Measurements from ENCODE around the gene ZDHHC22. TPM values are rescaled to one million over a fixed set of nuclear protein-coding genes. Genes with fewer than 3 reads are reported as not detected.
A peak's percentile ranks its signal among the peaks of the same experiment; 100 is the strongest.

The ZDHHC22 gene
- total RNA-seq, 1 donor from 2014 or later = 0.14 TPM

GRCh38 chr14:77094672-77095284 lies 46.8 kb downstream of the ZDHHC22 start:
- Mint-ChIP-seq H3K9me3 (ENCODE audit: low read depth) (peaks cover 10% of the 10 kb centered on the region), H3K36me3 (ENCODE audit: insufficient read depth) (peaks cover 5% of the 10 kb centered on the region), H3K27ac (peak overlapping the region; percentile 87), H3K27me3 (no peaks in the 10 kb centered on the region), H3K4me3 (ENCODE audit: low read depth) (peak overlapping the region; percentile 48), H3K4me1 (ENCODE audit: low read depth) (peaks cover 33% of the 10 kb centered on the region)
- DNase-seq (ENCODE audit: low spot score, unreplicated experiment) = peak; percentile 71
- TF ChIP-seq CTCF (IDR thresholded peaks at IDR 0.05; ENCODE audit: unreplicated experiment) = peak; percentile 85

GRCh38 chr14:77092676-77093075 lies 48.9 kb downstream of the ZDHHC22 start:
- TF ChIP-seq CTCF (IDR thresholded peaks at IDR 0.05; ENCODE audit: unreplicated experiment) = no peak
- no peak overlapping the region for H3K4me3 Mint-ChIP-seq (ENCODE audit: low read depth)
- H3K9me3 Mint-ChIP-seq (ENCODE audit: low read depth) = peaks cover 11% of the 10 kb centered on the region
- H3K4me1 Mint-ChIP-seq (ENCODE audit: low read depth) = peaks cover 38% of the 10 kb centered on the region
- DNase-seq (ENCODE audit: low spot score, unreplicated experiment) = no peak
- H3K27me3 Mint-ChIP-seq = no peaks in the 10 kb centered on the region
- H3K36me3 Mint-ChIP-seq (ENCODE audit: insufficient read depth) = peaks cover 5% of the 10 kb centered on the region
- no peak overlapping the region for H3K27ac Mint-ChIP-seq

DNA sequence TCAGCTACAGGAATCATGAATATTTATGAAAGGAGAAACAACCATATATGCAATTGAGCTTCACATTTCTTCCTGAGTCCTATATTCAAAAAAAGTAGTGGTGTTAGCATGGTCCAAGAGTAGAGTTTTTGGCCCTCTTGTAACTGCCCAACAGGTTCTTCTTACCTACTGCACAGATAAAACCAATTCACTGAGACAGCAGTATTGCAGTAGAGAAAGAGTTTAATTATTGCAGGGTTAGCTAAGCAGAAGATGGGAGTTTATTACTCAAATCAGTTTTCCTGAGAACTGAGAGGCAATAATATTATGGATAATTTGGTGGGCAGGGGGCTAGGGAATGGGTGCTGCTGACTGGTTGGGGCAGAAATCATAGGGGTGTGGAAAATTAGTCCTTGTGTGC lies 50.1 kb downstream of the ZDHHC22 start:
- H3K36me3 Mint-ChIP-seq (ENCODE audit: insufficient read depth) = peaks cover 5% of the 10 kb centered on the region
- DNase-seq (ENCODE audit: low spot score, unreplicated experiment) = no peak
- H3K4me3 Mint-ChIP-seq (ENCODE audit: low read depth) = no peak overlapping the region
- H3K9me3 Mint-ChIP-seq (ENCODE audit: low read depth) = peaks cover 11% of the 10 kb centered on the region
- no peak for TF ChIP-seq CTCF (IDR thresholded peaks at IDR 0.05; ENCODE audit: unreplicated experiment)
- H3K27ac Mint-ChIP-seq = no peak overlapping the region
- no peaks in the 10 kb centered on the region for H3K27me3 Mint-ChIP-seq
- H3K4me1 Mint-ChIP-seq (ENCODE audit: low read depth) = peaks cover 39% of the 10 kb centered on the region

DNA sequence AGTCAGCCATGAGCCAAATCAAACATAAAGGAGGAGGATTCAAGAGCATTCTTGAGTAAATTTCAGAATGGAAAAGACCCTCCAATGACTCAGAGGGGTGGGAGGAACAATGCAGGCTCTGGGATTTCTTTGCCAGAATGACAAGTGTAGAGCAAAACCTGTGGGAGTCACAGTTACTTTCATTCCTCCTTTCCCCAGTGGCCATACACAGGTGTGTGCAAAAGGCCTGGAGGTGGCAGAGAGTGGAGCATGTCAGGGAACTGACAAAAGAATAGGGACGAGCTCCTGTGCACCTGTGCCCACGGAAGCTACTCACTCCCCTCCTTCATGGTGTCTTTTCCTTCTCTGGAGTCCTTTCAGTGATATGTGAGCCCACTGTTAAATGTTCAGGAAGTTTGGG lies 52.9 kb downstream of the ZDHHC22 start:
- no peak for DNase-seq (ENCODE audit: low spot score, unreplicated experiment)
- no peak for TF ChIP-seq CTCF (IDR thresholded peaks at IDR 0.05; ENCODE audit: unreplicated experiment)
- Mint-ChIP-seq H3K4me3 (ENCODE audit: low read depth) (no peak overlapping the region), H3K36me3 (ENCODE audit: insufficient read depth) (peaks cover 5% of the 10 kb centered on the region), H3K9me3 (ENCODE audit: low read depth) (peaks cover 11% of the 10 kb centered on the region), H3K27me3 (no peaks in the 10 kb centered on the region), H3K4me1 (ENCODE audit: low read depth) (peaks cover 45% of the 10 kb centered on the region), H3K27ac (peak overlapping the region; percentile 99)

GRCh38 chr14:77088219-77088618 lies 53.4 kb downstream of the ZDHHC22 start:
- peak overlapping the region; percentile 99 for H3K27ac Mint-ChIP-seq
- peaks cover 44% of the 10 kb centered on the region for H3K4me1 Mint-ChIP-seq (ENCODE audit: low read depth)
- no peak overlapping the region for H3K4me3 Mint-ChIP-seq (ENCODE audit: low read depth)
- peak; percentile 23 for DNase-seq (ENCODE audit: low spot score, unreplicated experiment)
- no peak for TF ChIP-seq CTCF (IDR thresholded peaks at IDR 0.05; ENCODE audit: unreplicated experiment)
- peaks cover 5% of the 10 kb centered on the region for H3K36me3 Mint-ChIP-seq (ENCODE audit: insufficient read depth)
- H3K9me3 Mint-ChIP-seq (ENCODE audit: low read depth) = peaks cover 11% of the 10 kb centered on the region
- H3K27me3 Mint-ChIP-seq = no peaks in the 10 kb centered on the region
